Measurements from ENCODE around the gene SIT1.

DNA sequence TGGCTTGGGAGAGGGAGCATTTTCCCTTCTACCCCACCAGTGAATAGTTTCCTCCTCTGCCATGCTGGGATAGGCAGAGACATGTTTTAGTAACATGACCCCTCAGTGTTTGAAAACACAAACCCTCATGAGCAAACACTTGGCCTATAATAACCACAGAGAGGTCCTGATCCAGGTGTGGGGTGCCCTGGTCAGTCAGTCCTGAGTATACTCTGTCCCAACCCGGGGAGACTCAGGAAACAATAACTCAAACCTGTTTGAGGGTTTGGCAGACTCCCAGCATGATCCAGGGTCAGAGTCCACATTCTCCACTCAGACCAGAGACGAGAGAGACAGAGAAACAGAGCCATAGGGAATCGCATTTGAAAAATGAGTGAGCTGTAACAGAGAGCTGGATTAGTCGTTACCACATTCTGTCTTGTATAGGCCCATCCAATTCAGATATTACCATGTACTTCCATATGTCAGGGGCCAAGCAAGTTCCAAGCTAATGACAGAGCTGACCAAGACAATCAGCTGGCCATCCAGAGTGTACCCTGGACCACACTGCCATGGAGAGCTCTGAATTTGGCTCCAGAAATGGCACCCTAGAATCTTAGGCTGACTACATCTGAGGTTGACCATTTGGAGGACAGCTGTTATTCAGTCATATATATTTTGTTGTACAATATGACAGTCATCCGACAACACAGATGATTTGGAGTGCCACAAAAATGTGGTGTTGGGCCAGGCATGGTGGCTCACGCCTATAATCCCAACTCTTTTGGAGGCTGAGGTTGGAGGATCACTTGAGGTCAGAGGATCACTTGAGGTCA is 18.8 kb upstream of the SIT1 start:
- TF ChIP-seq POLR2AphosphoS5 (IDR thresholded peaks at IDR 0.05; ENCODE audit: low read depth, low read length): no peak
- TF ChIP-seq TAF1 (IDR thresholded peaks at IDR 0.05; ENCODE audit: borderline replicate concordance, insufficient read depth, low read length): no peak
- TF ChIP-seq, protein P1, sequence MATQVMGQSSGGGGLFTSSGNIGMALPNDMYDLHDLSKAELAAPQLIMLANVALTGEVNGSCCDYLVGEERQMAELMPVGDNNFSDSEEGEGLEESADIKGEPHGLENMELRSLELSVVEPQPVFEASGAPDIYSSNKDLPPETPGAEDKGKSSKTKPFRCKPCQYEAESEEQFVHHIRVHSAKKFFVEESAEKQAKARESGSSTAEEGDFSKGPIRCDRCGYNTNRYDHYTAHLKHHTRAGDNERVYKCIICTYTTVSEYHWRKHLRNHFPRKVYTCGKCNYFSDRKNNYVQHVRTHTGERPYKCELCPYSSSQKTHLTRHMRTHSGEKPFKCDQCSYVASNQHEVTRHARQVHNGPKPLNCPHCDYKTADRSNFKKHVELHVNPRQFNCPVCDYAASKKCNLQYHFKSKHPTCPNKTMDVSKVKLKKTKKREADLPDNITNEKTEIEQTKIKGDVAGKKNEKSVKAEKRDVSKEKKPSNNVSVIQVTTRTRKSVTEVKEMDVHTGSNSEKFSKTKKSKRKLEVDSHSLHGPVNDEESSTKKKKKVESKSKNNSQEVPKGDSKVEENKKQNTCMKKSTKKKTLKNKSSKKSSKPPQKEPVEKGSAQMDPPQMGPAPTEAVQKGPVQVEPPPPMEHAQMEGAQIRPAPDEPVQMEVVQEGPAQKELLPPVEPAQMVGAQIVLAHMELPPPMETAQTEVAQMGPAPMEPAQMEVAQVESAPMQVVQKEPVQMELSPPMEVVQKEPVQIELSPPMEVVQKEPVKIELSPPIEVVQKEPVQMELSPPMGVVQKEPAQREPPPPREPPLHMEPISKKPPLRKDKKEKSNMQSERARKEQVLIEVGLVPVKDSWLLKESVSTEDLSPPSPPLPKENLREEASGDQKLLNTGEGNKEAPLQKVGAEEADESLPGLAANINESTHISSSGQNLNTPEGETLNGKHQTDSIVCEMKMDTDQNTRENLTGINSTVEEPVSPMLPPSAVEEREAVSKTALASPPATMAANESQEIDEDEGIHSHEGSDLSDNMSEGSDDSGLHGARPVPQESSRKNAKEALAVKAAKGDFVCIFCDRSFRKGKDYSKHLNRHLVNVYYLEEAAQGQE (IDR thresholded peaks at IDR 0.05; ENCODE audit: insufficient read depth in 1 of 2, low read depth in 2 of 2, low read length in 2 of 2): no peak
- no peak for TF ChIP-seq SIN3A (IDR thresholded peaks at IDR 0.05; ENCODE audit: borderline replicate concordance, insufficient read depth, low read length)
